Fibroblast of lung (primary cell): ENCODE measurements around the gene CREB5. TPM values are rescaled to one million over a fixed set of nuclear protein-coding genes. Genes with fewer than 3 reads are reported as not detected.

Source experiments
- DNase-seq, 2 donors: peaks; one replicate each; pipeline versions ENCODE4 v3.0.0 to v3.0.0-alpha.2; 2010; ENCODE audit warnings: low read depth in 2 of 2
- H2AFZ ChIP-seq: 2 replicates; pipeline ENCODE4 v1.5.1; 2012; ENCODE audit warnings: low read length, control low read depth, inconsistent platforms
- H3K27ac ChIP-seq: 2 replicates; pipeline ENCODE4 v1.5.1; 2011; ENCODE audit warnings: low read length, control low read depth; ENCODE audit not compliant: insufficient read depth
- H3K27me3 ChIP-seq: 2 replicates; pipeline ENCODE4 v1.5.1; 2011; ENCODE audit warnings: mild to moderate bottlenecking, low read length; ENCODE audit not compliant: control insufficient read depth, insufficient read depth
- H3K36me3 ChIP-seq: 2 replicates; pipeline ENCODE4 v1.5.1; 2011; ENCODE audit warnings: low read length; ENCODE audit not compliant: control insufficient read depth, insufficient read depth
- H3K4me1 ChIP-seq: 2 replicates; pipeline ENCODE4 v1.5.1; 2011; ENCODE audit warnings: low read length; ENCODE audit not compliant: control insufficient read depth, insufficient read depth; ENCODE audit errors: extremely low read depth
- H3K4me2 ChIP-seq: 2 replicates; pipeline ENCODE4 v1.5.1; 2011; ENCODE audit warnings: low read length, control low read depth; ENCODE audit not compliant: insufficient read depth; ENCODE audit errors: extremely low read depth
- H3K4me3 ChIP-seq, 4 experiments: fragments of 200-600 bp in 1 of 4; sonication (generic) in 1 of 4; replicated peaks in 1 of 4; 2 replicates each; pipeline ENCODE4 v1.5.1; 2011 to 2016; ENCODE audit warnings: low read length in 4 of 4, low read depth in 3 of 4, mild to moderate bottlenecking in 3 of 4, control low read depth in 2 of 4, inconsistent platforms in 1 of 4, mixed read lengths in 1 of 4; ENCODE audit not compliant: insufficient read depth in 1 of 4; ENCODE audit errors: control extremely low read depth in 1 of 4
- H3K79me2 ChIP-seq: 2 replicates; pipeline ENCODE4 v1.5.1; 2012; ENCODE audit warnings: mild to moderate bottlenecking, low read length, inconsistent platforms; ENCODE audit not compliant: control insufficient read depth, insufficient read depth
- H3K9ac ChIP-seq: 2 replicates; pipeline ENCODE4 v1.5.1; 2011; ENCODE audit warnings: mild to moderate bottlenecking, low read length, control low read depth; ENCODE audit not compliant: insufficient read depth
- H3K9me3 ChIP-seq: 2 replicates; pipeline ENCODE4 v1.5.1; 2012; ENCODE audit warnings: low read depth, low read length; ENCODE audit not compliant: control insufficient read depth, insufficient read depth
- H4K20me1 ChIP-seq: 2 replicates; pipeline ENCODE4 v1.5.1; 2011; ENCODE audit warnings: low read length; ENCODE audit not compliant: control insufficient read depth, insufficient read depth; ENCODE audit errors: extremely low read depth
- CTCF ChIP-seq, 2 donors: IDR thresholded peaks in 1 of 2; conservative IDR thresholded peaks in 1 of 2; 1 replicate in 1 of 2; 2 replicates in 1 of 2; pipeline ENCODE4 v1.5.1; 2011 to 2012; ENCODE audit warnings: low read length in 2 of 2, control low read depth in 1 of 2, inconsistent platforms in 1 of 2, low read depth in 1 of 2, mild to moderate bottlenecking in 1 of 2
- EZH2 ChIP-seq: IDR thresholded peaks from 2 replicates; pipeline ENCODE4 v1.5.1; 2012; ENCODE audit warnings: low read length, control low read depth, mild to moderate bottlenecking; ENCODE audit errors: missing control alignments
- polyA plus RNA-seq, 2 donors: library from polyadenylated mRNA; depleted of rRNA in 1 of 2; stranded (reverse) in 1 of 2; unstranded in 1 of 2; fragments of >200 nt; gene quantifications; 2 replicates each; pipeline ENCODE4 v1.2.1, GENCODE V29; 2011 to 2012; ENCODE audit warnings: missing spikeins in 1 of 2
- total RNA-seq: library from RNA; depleted of rRNA; stranded (reverse); fragments of >200 nt; gene quantifications from 2 replicates; pipeline ENCODE4 v1.2.1, GENCODE V29; 2014

Gene CREB5
- total and polyA plus RNA-seq, 2 donors (not counting 1 experiment from before 2014, with no cell fraction given): 8.2 to 28.4 TPM

GRCh38 chr7:28547115-28547514 is 134.8 kb downstream of the CREB5 start:
- Histone ChIP-seq H4K20me1 (no peaks in the 10 kb centered on the region), H3K9me3 (no peaks in the 10 kb centered on the region), H3K4me3 (no peak overlapping the region), H3K36me3 (no peaks in the 10 kb centered on the region), H3K4me1 (no peaks in the 10 kb centered on the region), H3K79me2 (no peaks in the 10 kb centered on the region), H3K4me2 (no peak overlapping the region), H3K27me3 (no peaks in the 10 kb centered on the region), H2AFZ (no peak overlapping the region), H3K9ac (no peak overlapping the region), H3K27ac (no peak overlapping the region)
- TF ChIP-seq CTCF (conservative IDR thresholded peaks at IDR 0.05 in 1 of 2, IDR thresholded peaks at IDR 0.05 in 1 of 2; ENCODE audit: low read depth in 1 of 2, low read length in 2 of 2) (no peak), EZH2 (no peak)
- DNase-seq: no peak

- no peak for DNase-seq
- H3K4me3 ChIP-seq: no peak overlapping the region
- TF ChIP-seq EZH2: no peak
- no peak for TF ChIP-seq CTCF (conservative IDR thresholded peaks at IDR 0.05 in 1 of 2, IDR thresholded peaks at IDR 0.05 in 1 of 2; ENCODE audit: low read depth in 1 of 2, low read length in 2 of 2)
- no peaks in the 10 kb centered on the region for H3K79me2 ChIP-seq
- no peaks in the 10 kb centered on the region for H3K36me3 ChIP-seq
- no peaks in the 10 kb centered on the region for H3K4me1 ChIP-seq
- no peak overlapping the region for H2AFZ ChIP-seq
- no peak overlapping the region for H3K9ac ChIP-seq
- H3K27me3 ChIP-seq: no peaks in the 10 kb centered on the region
- peaks cover 1% of the 10 kb centered on the region for H4K20me1 ChIP-seq
- H3K9me3 ChIP-seq: no peaks in the 10 kb centered on the region
- no peak overlapping the region for H3K27ac ChIP-seq
- H3K4me2 ChIP-seq: no peak overlapping the region
Measured at GRCh38 chr7:28548416-28548815, 136.1 kb downstream of the CREB5 start.

GRCh38 chr7:28549998-28550397 is 137.7 kb downstream of the CREB5 start:
- TF ChIP-seq EZH2 (no peak), CTCF (conservative IDR thresholded peaks at IDR 0.05 in 1 of 2, IDR thresholded peaks at IDR 0.05 in 1 of 2; ENCODE audit: low read depth in 1 of 2, low read length in 2 of 2) (no peak)
- DNase-seq: no peak
- Histone ChIP-seq H3K9ac (no peak overlapping the region), H3K27ac (no peak overlapping the region), H3K9me3 (no peaks in the 10 kb centered on the region), H3K27me3 (no peaks in the 10 kb centered on the region), H3K4me1 (no peaks in the 10 kb centered on the region), H3K4me3 (no peak overlapping the region), H3K4me2 (no peak overlapping the region), H2AFZ (no peak overlapping the region), H3K79me2 (no peaks in the 10 kb centered on the region), H3K36me3 (no peaks in the 10 kb centered on the region), H4K20me1 (peaks cover 1% of the 10 kb centered on the region)
